ENCODE results near the gene IL17RD.
A peak's percentile ranks its signal among the peaks of the same experiment; 100 is the strongest.

The IL17RD gene

DNA sequence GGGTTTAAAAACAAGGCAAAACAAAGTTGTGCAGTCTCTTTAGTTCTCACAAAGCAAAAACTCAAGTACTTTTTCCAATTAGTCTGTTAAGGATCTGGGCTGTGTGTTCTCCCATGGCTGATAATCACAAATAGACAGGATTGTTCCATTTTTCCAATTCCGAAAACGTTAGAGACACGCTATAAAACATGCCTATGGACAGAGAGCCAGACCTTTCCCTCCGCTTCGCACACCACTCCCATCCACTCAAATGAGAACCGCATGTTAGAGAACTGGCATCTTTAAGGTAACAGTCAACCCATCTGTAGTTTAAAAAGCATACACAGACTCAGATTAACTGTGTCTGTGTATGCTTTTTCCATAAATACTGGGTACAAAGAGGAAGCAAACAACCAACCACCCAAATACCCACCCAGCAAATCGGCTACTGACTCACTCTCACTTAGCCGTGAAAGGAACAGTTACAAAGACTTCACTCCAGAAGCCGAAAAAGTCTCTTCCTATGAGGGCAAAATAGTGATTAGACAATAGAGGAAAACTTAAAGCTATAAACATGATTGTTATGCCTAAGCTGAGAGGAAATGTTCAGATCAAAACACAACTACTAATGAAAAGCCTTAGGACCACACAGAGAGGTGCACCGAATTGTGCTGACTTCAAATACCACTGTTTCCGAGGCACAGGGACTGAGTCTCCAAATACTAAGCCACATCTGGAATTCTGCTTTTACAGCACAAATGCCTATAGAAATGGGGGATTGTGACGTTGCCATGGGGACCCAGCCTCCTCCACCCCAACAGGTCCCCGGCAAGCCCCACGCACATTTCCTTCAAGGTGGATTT lies 36.1 kb downstream of the IL17RD start:
- FAIRE-seq, result no peak

DNA sequence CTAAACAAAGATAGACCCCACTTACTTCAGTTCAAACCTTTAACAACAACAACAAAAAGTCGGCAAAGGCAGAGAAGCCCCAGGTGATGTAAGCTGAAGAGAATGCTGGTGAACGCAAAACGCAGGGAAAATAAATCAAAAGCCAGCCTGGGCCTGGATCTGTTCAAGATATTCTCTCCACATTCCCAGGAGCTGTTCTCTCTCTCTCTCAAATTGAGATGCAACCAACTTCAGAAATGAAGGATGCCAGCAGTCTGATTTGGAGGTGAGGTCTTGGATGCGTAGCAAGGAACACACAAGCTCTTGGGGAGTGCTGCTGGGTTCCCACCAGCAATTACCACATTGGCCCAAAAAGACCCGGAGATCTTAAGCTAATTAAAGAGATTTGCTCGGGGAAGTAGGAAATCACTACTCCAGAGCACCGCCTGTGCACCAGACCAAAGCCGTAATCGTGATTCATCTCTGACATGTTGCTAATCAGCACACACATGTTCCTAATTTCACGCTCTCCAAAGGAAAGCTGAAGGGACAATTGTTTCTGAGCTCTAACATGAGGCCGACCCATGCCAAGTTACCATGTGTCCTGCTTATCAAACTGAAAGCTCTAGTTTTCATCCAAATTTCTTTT lies 37.1 kb downstream of the IL17RD start:
- FAIRE-seq, result no peak

DNA sequence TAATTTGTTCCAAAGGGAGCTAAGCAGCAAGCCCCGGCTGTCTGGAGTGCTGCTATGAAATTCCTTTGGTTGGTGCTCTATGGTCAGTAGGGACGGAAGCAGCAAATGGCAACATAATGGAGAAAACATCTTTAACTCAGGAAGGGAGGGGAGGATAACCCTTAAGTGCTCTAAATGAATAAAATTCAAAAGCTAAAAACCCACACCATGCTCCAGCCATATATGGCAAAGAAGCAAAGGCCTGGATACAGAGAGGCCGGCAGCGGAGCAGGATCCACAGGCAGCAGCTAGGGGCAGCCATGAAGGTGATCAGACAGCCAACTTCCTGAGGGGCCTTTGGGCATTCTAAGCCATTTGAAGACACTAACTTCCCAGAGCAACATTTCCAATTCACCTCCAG lies 38.9 kb downstream of the IL17RD start:
- FAIRE-seq, result no peak

DNA sequence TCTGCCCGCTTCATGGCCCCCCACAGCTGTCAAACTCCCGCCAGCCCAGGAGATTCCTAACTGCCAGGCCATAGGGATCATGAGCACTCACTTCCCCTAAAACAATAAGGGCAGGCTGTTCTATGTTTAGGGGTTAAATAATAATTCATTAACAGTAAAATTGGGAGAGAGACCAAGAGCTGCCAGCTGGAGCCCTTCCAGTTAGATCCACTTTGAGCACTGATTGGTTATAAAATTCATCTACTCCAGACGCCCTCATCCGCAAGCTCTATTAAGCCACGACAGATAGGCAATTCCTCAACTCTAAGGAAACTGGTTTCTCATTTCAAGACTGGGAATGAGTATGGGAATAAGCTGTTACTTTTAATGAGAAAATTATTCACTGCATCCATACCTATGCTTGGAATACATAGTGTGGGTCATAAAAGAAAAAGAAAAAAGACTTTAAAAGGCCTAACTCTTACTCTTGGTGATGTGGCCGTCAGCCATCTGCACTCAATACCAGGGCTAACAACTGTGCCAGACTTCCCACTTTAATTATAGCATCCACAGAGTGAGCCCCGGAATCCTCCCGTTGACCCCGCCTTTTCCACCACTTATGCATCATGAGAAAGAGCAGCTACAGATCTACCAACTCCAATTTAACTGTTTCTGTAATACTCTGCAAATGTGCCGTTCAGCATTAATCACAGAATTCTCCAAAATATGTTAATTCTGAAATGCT lies 44.5 kb downstream of the IL17RD start:
- FAIRE-seq, result no peak

DNA sequence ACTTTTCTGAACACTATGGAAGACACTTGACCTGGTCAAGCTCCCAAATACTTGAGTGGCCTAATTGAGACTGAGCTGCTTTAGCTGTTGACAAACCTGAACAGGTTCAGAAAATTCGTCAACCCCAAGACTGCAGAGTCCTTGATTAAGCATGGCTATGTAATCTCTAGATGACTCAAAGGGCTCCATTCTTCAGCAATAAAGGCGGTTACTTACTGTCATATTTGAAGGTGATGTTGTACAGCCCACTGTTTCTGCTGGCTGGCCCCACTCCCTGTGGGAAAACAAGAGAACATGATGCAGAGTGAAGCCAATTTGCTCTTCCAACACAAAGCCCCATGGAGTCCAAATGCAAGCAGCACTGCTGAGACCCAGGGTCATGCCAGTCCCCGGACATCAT lies 45.1 kb downstream of the IL17RD start:
- no peak for FAIRE-seq

DNA sequence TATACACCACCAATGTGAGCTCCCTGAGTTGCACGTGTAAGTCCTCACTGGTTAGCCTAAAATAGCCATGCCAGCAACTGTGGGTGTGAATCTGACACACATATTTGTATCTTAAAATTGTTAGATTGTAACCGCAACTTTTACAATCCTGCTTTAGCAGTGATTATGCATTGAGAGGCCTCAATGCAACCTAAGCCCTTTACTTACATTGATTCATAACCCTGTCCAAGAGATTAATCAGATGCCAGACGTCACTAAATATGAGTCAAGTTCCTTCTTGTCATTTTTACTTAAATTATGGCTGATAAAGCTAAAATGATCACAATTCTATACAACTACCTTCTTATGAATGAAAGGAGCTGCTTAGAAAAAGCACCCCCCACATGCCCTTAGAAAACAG lies 46.9 kb downstream of the IL17RD start:
- FAIRE-seq, result no peak

DNA sequence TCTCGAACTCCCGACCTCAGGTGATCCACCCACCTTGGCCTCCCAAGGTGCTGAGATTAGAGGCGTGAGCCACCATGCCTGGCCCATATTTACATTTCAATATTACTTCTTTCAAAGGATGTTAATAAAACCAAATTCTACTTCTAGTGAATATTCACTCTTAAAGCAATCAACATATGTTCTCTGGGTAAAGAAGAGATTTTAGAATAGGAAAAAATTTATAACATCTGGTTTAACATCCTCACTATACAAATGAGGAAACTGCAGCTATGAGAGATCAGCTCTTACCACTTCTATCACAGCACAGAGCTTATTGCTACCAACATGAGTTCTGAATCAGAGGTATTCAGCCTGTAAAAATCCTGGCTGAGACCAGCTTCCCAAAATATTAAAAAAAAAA lies 48.7 kb downstream of the IL17RD start:
- FAIRE-seq, result no peak

DNA sequence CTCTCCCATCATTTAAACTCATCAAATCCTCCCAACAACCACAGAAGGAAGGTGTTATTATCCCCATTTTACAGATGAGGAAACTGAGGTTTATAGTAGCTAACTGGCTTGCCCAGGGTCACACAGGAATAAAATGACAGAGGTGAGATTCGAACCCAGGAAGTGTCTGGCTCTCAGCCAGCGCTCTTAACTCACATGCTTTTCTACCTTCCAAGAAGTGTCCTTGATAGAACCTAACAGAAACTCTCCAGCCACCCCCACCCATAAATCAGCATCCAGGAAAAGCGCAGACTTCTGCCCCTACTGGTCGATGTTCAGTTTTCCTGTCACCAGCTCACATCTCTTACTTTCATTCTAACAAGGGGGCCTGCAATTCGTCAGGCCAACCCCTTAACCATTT lies 52.9 kb downstream of the IL17RD start:
- FAIRE-seq, result no peak

DNA sequence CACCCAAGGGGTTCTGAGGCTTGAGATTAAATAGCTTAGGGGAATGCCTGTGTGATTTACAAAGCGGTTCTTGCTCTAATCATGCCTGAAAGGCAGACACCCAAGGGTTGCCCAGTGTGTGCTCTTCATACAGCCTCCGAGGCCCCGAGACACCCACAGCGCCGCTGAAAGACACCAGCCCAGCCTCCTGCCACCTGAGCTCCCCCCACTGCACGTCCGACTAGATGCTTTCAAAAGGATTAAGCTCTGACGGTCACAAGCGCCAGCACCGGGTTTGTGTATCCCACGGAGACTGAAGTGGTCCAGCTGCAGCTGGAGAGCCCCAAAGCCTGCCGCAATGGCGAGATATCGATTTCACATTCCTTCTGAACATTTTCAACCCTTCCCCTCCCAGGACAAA lies 54.4 kb downstream of the IL17RD start:
- no peak for FAIRE-seq

DNA sequence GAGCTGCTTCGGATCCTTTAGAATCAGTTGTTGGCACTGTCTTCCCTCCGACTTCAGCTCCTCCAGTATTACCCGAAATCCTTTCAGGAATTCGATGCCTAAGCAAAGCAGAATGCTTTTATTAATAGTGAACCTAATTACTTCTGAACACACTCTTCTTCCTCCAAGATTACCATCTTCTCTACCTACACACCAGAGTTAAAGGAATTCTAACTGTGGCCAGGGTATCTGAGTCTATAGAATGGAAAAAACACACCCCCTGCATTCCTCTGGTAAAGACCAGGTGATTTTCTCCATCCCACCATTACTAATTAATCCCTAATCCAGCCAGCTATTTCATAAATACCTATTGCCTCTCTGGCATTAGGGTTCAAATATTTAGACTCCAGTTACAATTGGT lies 54.9 kb downstream of the IL17RD start:
- no peak for FAIRE-seq

DNA sequence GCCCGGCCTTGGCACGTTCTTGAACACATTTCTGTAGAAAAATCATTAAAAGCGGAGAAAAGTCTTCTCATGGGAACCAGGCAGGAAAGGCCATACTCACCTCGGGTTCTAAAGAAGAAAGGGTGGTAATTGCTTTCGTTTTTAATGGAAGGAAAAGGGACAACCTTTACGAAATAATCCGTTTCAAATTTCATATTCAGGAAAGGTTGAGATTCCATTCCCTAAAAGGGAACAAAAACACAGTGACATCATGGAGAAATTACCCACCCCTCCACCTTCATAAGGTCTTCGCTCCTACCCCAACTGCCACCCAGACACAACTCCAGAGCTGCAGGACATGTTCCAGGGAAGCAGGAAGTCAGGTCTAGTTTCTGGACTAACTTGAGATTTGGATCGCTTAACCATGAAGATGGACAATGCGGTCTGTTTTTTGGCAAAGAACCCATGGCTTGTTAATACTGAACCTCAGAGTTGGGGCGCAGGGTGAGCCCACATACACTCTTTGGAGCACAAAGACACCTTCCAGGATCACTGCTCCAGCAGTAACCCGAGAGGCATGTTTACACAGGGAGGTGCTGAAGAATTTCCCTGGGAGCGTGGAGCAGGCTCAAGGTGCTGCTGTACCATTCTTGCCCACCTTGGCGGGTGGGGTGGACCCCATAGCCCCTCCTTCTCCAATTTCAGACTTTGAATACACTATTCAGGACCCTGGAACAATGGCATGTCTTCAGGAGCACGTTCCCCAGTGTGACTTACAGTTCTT lies 55.5 kb downstream of the IL17RD start:
- no peak for FAIRE-seq

DNA sequence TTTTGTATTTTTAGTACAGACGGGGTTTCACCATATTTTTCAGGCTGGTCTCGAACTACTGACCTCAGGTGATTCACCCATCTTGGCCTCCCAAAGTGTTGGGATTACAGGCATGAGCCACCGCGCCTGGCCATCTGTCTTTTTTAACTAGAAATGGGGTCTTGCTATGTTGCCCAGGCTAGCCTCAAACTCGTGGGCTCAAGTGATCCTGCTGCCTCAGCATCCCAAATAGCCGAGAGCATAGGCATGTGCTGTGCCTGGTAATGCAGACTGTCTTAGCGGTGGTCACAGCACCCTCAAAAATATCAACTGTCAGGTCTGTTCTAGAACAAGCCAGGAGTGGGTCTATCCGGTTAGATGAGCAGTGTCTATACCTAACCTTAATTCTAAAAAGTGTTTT lies 56.5 kb downstream of the IL17RD start:
- no peak for FAIRE-seq

DNA sequence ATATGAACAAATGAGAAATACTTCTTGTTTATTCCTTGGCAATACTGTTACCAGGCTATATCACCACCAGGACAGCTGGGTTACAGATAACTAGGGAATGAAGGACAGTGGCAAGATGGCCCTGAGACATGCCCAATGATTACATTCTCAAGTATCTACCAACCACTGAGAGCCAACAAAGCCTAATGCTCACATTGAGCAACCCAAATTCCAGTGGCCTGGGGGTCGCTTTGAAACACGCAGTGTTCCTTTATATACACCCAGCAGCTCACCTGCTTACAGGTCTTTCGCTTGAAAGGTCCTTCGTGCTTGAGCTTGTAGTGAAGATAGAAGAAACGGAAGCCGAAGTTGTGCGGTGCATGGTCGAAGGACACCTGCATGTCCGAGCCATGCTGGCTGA lies 59.6 kb downstream of the IL17RD start:
- no peak for FAIRE-seq

DNA sequence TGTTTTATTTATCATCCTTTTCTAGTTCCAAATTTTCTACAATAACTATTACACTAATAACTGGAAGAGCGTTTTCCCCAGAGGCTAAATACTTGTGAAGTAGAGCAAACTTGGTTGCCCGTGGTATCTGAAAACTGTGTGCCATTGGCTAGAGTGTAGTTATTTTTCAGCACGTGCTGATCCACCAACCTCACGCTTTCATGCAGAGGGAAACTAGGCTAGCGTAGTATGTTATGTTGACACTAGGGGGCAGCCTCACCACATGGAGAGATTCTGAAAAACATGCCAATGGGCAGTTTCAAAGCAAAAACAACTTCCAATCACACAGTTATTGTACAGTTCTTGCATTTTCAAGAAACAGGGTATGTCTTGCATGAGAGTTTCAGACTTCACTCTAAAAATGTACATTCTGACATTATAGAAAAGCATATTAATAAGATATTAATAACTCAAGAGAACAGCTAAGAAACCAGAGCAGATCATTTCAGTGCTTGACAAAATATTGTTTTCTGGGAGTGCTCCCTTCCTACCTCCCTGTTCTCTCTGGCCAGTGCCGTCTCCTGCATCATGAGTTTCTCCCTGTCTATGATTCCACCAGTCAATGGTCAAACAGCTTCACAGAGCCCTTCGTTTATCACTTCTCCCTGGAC lies 65.0 kb downstream of the IL17RD start:
- FAIRE-seq, result peak; percentile 88

DNA sequence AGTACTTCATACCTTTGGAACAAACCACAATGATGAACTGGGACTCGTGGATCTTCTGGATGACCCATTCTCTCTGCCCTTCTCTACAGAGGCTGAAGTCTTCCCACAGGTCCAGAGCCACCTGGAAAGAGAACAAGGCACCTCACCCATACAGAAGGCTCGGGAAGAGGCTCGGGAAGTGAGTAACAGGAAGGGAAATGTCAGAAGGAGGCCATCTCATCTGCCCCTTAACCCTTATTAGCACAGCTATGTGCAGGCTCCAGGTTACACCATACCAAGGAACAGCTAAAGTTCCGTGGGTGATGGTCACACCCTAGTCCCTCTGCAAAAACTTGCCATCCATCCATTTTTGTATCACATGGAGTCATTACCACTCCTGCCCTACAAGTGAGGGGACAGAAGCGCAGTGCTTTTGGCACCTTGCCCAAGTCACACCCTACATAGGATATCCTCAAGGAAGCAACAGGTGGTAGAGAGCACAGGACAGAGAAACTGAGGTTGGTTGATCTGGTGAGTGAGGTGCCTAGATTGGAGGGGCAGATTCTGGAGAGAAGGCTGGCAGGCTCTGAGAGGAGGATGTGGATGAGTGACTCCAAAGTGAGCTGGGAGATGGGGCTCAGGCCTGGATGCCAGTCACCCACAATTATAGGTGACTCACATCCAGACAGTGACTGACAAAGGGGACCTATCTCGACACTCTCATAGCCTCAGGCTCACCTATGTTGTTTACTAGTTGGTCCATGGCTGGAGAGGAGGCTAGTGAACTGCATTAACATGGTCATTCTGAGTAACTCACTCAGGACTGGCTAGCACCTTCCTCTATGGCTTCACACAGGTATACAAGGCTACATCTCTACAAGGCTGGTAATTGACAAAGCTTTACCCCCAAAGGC lies 66.5 kb downstream of the IL17RD start:
- no peak for FAIRE-seq

DNA sequence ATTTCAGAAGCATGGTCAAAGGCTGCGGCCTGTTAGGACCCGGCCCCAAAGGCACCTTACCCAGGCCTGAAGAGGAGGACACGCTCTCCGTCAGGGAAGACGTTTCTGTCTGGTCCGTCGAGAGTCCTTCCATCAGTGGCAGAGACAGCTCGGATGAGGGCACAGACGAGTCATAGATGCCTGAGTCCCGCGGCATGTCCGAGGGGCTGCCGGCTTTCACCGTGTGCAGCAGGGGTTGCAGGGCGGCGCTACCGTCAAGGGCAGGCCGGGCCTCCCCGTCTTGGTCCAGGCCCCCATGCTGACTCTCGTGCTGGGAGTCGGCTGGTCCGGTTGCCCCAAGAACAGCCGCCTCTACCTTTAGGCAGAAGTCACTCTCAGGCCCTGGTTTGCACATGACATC lies 67.6 kb downstream of the IL17RD start:
- FAIRE-seq, result no peak

DNA sequence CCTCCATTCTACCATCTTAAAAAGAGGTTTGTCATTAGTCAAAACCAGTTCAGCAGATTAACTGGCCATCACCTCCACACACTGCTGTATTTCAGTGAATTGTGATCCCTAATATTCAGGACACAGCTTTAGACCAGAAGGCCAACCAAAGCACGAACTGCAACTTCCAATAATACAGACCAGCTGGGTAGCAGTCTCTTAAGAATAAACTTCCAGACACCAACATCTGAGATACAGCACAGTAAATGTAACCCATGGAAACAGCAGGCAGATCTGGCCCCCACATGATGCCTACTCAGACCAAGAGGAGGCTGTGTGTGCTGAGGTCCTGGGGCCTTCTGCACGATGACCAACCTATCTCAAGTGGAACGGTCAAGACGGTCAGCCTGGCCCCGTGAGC lies 69.8 kb downstream of the IL17RD start:
- no peak for FAIRE-seq

DNA sequence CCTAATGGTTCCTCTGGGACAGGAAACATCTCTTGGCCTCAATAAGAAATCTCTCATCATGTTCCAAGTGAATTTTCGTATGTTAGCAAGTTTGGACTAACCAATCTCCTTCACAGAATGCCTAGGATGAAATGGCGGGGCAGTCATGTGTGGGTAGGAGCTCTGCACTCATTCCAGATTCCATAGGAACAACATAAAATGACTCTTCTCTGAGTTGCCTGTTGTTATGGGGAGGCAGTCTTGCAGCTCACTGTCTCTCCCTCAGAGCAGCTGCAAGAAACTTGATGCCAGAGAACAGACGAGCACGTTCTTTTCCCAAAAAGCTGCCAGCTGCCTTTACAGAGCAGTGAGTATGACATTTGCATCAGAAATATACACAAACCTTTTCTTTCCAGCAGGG lies 70.6 kb downstream of the IL17RD start:
- no peak for FAIRE-seq

DNA sequence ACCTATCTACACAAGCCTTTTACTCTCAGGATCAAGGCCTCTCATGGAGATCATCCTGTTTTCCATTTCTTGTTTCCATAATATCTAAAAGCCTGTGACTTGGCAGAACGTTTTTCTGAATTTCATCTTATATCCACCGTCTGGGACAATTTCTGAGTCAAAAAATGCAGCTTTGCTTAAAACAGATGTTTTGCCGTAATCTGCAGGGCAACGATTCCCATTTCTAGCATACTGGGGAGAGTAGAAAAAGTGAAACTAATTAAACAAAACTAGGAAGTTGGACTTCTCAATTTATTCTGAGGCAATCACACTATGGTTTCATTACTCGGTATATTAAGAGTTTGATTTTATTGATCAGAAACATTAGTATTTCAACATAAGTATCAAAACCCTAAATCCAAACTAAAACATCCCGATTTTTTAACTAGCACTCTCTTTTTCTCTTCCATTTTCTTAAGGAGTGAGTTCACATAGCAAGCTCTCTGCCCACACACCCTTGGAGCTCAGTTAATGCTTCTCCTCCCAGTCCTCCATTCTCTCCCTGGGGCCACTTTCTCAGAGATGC lies 71.1 kb downstream of the IL17RD start:
- no peak for FAIRE-seq

DNA sequence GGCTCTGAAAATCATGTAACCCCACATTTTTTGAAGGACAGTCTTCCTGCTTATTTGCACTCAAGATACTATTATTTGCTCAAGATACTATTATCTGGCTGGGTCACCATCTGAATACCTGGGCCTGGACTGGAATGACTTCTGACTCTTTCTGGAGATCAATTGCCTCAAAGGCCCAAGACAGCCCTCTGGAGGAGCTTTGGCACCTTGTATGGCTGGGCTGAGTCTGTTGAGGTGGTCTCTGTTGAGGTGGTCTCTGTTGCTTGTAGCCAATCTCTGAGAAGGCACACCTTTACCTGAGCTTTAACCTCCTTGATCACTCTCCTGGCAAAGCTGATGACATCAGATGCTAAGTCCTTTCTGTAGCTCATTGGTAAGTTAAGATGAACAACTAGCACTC lies 71.7 kb downstream of the IL17RD start:
- no peak for FAIRE-seq

DNA sequence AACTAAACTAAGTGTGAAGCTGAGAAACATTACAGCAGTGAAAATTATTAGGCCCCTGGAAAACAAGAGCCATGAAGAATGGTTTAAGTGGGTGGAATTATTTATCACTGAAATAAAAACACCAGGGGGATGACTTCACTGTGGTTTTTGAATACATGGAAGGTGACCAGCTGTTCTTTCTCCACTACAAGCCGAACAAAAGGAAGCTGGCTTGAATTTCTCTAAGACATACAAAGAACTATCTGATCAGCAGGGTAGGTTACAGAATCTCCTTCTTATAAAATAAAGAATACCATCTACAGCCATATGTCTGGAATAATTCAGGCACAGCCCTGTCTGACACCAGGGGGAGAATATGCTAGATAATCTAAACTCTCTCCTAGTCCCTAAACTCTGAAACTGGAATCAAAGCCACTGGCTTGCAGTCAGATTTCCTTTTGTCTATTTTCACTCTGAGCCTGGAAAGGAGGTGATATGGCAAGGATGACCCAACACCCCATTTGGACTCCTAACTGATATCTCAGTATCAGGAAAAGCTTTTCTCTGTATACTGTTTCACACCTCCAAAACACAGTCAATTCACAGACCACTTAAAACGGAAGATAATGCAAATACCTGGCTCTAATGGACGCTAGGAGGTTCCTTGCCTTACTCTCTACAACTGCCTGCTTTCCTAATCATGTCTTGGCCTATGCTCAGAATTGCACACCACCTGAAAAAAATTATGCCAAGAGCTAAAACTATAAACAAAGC lies 73.5 kb downstream of the IL17RD start:
- FAIRE-seq, result no peak
